Small intestine (tissue), 7 donors: ENCODE data around the gene VAV1. TPM values are rescaled to one million over a fixed set of nuclear protein-coding genes. Genes with fewer than 3 reads are reported as not detected.
A peak's percentile ranks its signal among the peaks of the same experiment; 100 is the strongest.

Experiments used
- DNase-seq, 2 donors: peaks; one replicate each; pipeline versions ENCODE4 v3.0.0 to v3.0.0-alpha.2; 2013
- FAIRE-seq: peaks from 2 replicates; lab custom pipeline; 2012; peaks lifted over from hg19 to GRCh38; lab: Jason Lieb, UNC
- H3K27ac ChIP-seq, 3 donors: one replicate each; pipeline ENCODE4 v1.5.1; 2013; ENCODE audit warnings: low read length in 2 of 3, mild to moderate bottlenecking in 2 of 3, control low read depth in 1 of 3, inconsistent platforms in 1 of 3, low read depth in 1 of 3, moderate library complexity in 1 of 3
- H3K27me3 ChIP-seq, 3 donors: one replicate each; pipeline ENCODE4 v1.6.1; 2013; ENCODE audit warnings: low read length in 3 of 3, inconsistent platforms in 1 of 3; ENCODE audit not compliant: control insufficient read depth in 3 of 3, insufficient read depth in 3 of 3
- H3K36me3 ChIP-seq, 3 donors: one replicate each; pipeline ENCODE4 v1.6.1; 2013; ENCODE audit warnings: low read length in 3 of 3, inconsistent platforms in 1 of 3, low read depth in 1 of 3, mild to moderate bottlenecking in 1 of 3, moderate library complexity in 1 of 3; ENCODE audit not compliant: control insufficient read depth in 3 of 3, insufficient read depth in 2 of 3
- H3K4me1 ChIP-seq, 3 donors: one replicate each; pipeline ENCODE4 v1.6.1; 2013; ENCODE audit warnings: low read length in 2 of 3, inconsistent platforms in 1 of 3, low read depth in 1 of 3, mild to moderate bottlenecking in 1 of 3, moderate library complexity in 1 of 3; ENCODE audit not compliant: control insufficient read depth in 3 of 3, insufficient read depth in 2 of 3
- H3K4me3 ChIP-seq, 3 donors: one replicate each; pipeline ENCODE4 v1.5.1; 2013; ENCODE audit warnings: low read length in 3 of 3, control low read depth in 1 of 3, inconsistent platforms in 1 of 3, low read depth in 1 of 3, mild to moderate bottlenecking in 1 of 3, moderate library complexity in 1 of 3
- H3K9me3 ChIP-seq, 2 donors: one replicate each; pipeline ENCODE4 v1.6.1; 2013; ENCODE audit warnings: low read depth in 1 of 2, low read length in 1 of 2; ENCODE audit not compliant: control insufficient read depth in 2 of 2, insufficient read depth in 1 of 2
- WGBS, 3 donors: extraction: QIAGEN DNeasy Blood & Tissue Kit; methylation state at CpG; one replicate each; pipeline ENCODE4 v1.1.7; 2013; 5-methylcytosine and 5-hydroxymethylcytosine counted together
- polyA plus RNA-seq, 4 donors: library from polyadenylated mRNA; stranded (reverse) in 3 of 4; unstranded in 1 of 4; fragments of 200-250 nt in 3 of 4; fragments of 120-200 nt in 1 of 4; gene quantifications; one replicate each; pipeline versions ENCODE4 v1.2.1 to v1.2.3, GENCODE V29; 2013
- donor health status: healthy with polysubstance abuse.
- donor health status: control.
- donor health status: control.
- donor health status: Bipolar disorder and iron deficiency.
- donor health status: healthy.

Gene VAV1
- polyA plus RNA-seq, 4 donors = 2.5 to 3.5 (median 3.1) TPM

GRCh38 chr19:6778386-6778785, 5.9 kb downstream of the VAV1 start:
- WGBS, 3 donors = 35 to 56% (median 46%) methylated on average over 4 of the region's 4 CpGs
- no peak for DNase-seq
- Histone ChIP-seq H3K27ac (no peak overlapping the region), H3K27me3 (no peaks in the 10 kb centered on the region), H3K4me1 (no peaks in the 10 kb centered on the region), H3K4me3 (no peak overlapping the region), H3K36me3 (no peaks in the 10 kb centered on the region), H3K9me3 (no peaks in the 10 kb centered on the region)
- FAIRE-seq = no peak

GRCh38 chr19:6779206-6779605, 6.7 kb downstream of the VAV1 start:
- no peaks in the 10 kb centered on the region for H3K36me3 ChIP-seq
- no peaks in the 10 kb centered on the region for H3K27me3 ChIP-seq
- H3K4me3 ChIP-seq = no peak overlapping the region
- DNase-seq = no peak
- FAIRE-seq = no peak
- H3K9me3 ChIP-seq = no peaks in the 10 kb centered on the region
- no peak overlapping the region for H3K27ac ChIP-seq
- 65 to 69% (median 68%) methylated on average over 4 of the region's 4 CpGs for WGBS, 3 donors
- no peaks in the 10 kb centered on the region for H3K4me1 ChIP-seq

DNA sequence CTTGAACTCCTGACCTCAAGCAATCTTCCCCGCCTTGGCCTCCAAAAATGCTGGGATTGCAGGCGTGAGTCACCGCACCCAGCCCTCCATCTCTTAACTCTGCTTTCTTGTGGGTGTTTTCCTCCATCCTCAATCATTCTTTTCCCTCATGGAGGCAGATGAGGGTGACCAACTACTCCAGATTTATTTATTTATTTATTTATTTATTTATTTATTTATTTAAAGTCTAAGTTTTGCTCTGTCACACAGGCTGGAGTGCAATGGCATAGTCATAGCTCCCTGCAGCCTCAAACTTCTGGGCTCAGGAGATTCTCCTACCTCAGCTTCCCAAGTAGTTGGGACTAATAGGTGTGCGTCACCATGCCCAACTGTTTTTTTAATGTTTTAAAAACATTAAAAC, 14.9 kb downstream of the VAV1 start:
- Histone ChIP-seq H3K9me3 (peaks cover 0 to 7% of the 10 kb centered on the region in 2 donors), H3K27me3 (no peaks in the 10 kb centered on the region), H3K27ac (no peak overlapping the region), H3K4me3 (no peak overlapping the region), H3K4me1 (no peaks in the 10 kb centered on the region), H3K36me3 (no peaks in the 10 kb centered on the region)
- no peak for DNase-seq
- FAIRE-seq = no peak
- WGBS, 3 donors = 74 to 91% (median 89%) methylated on average over 4 of the region's 4 CpGs

DNA sequence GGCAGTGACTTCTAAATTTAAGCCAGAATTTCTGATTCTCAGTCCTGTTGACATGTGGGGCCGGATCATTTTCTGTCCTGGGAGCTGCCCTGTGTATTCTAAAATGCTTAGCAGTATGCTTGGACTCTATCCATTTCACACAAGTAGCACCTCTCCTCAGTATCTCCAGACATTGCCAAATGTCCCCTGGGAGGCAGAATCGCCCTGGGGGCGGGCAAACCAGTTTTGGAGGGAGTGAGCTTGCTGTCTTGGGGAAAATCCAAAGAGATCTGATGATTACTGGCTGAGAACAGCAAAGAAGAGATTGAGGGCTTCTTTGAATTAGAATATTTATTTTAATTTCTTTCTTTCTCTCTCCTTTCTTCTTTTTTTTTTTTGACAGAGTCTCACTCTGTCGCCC, 16.4 kb downstream of the VAV1 start:
- H3K27me3 ChIP-seq = no peaks in the 10 kb centered on the region
- FAIRE-seq (no peak), DNase-seq (no peak)
- H3K9me3 ChIP-seq = peaks cover 0 to 7% of the 10 kb centered on the region in 2 donors
- no peaks in the 10 kb centered on the region for H3K4me1 ChIP-seq
- 71 to 81% (median 75%) methylated on average over 4 of the region's 4 CpGs for WGBS, 3 donors
- no peaks in the 10 kb centered on the region for H3K36me3 ChIP-seq
- no peak overlapping the region for H3K4me3 ChIP-seq
- H3K27ac ChIP-seq = no peak overlapping the region

GRCh38 chr19:6790194-6791128, 18.0 kb downstream of the VAV1 start:
- DNase-seq = no peak
- WGBS, 3 donors = 31 to 53% (median 41%) methylated on average over 5 of the region's 5 CpGs
- FAIRE-seq = no peak

GRCh38 chr19:6791237-6791636, 18.7 kb downstream of the VAV1 start:
- 60 to 69% (median 68%) methylated on average over 6 of the region's 6 CpGs for WGBS, 3 donors
- no peak overlapping the region for H3K4me3 ChIP-seq
- H3K27me3 ChIP-seq = no peaks in the 10 kb centered on the region
- H3K9me3 ChIP-seq = peaks cover 0 to 11% of the 10 kb centered on the region in 2 donors
- DNase-seq (no peak), FAIRE-seq (no peak)
- H3K4me1 ChIP-seq = no peaks in the 10 kb centered on the region
- H3K27ac ChIP-seq = no peak overlapping the region
- H3K36me3 ChIP-seq = no peaks in the 10 kb centered on the region

More at GRCh38 chr19:6790194-6791128, 18.0 kb downstream of the VAV1 start:
- Histone ChIP-seq H3K27me3 (no peaks in the 10 kb centered on the region), H3K4me3 (no peak overlapping the region), H3K36me3 (no peaks in the 10 kb centered on the region), H3K4me1 (no peaks in the 10 kb centered on the region), H3K9me3 (peaks cover 0 to 11% of the 10 kb centered on the region in 2 donors), H3K27ac (no peak overlapping the region)

DNA sequence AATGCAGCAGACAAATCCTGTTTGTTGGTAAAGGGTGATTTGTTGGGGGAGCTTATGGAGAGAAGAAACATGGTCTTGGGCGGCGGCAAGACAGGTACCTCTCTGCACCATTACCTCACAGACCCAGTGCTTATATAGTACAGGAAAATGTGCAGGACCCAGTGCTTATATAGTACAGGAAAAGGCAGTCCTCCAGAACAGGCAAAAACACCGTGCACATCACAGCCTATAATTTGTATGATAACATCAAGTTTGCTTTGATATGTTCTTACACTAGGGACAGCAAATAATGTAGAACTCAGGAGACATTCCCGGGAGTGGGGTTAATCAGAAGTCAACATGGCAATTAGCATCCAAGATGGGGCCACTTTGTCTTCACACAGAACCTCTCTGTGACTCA, 20.9 kb downstream of the VAV1 start:
- Histone ChIP-seq H3K9me3 (peaks cover 0 to 11% of the 10 kb centered on the region in 2 donors), H3K4me3 (no peak overlapping the region), H3K36me3 (no peaks in the 10 kb centered on the region), H3K4me1 (no peaks in the 10 kb centered on the region), H3K27ac (no peak overlapping the region), H3K27me3 (no peaks in the 10 kb centered on the region)
- 56 to 71% (median 66%) methylated on average over 4 of the region's 4 CpGs for WGBS, 3 donors
- FAIRE-seq (no peak), DNase-seq (no peak)

DNA sequence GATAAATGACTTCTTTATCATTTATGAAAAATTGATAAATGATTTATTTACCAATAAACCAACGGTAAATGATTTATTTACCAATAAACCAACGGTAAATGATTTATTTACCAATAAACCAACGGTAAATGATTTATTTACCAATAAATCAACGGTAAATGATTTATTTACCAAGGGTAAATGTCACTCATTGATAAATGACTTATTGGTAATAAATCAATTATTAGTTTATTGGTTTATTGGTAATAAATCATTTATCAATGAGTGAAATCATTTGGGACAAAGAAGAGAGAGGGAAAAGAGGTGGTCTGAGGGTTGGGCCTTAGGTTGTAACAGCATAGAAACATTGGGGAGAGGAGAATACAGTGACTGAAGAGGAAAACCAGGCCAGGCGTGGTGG, 21.5 kb downstream of the VAV1 start:
- WGBS, 3 donors = 33 to 74% (median 51%) methylated on average over 5 of the region's 5 CpGs
- FAIRE-seq = peak; percentile 30

More for the DNA sequence above, 21.5 kb downstream of the VAV1 start:
- Histone ChIP-seq H3K27ac (no peak overlapping the region), H3K9me3 (peaks cover 0 to 11% of the 10 kb centered on the region in 2 donors), H3K4me1 (no peaks in the 10 kb centered on the region), H3K4me3 (no peak overlapping the region), H3K27me3 (no peaks in the 10 kb centered on the region), H3K36me3 (no peaks in the 10 kb centered on the region)
- no peak for DNase-seq
